Esophagus squamous epithelium (tissue), 5 donors: ENCODE data around the gene MPC2. TPM values are rescaled to one million over a fixed set of nuclear protein-coding genes. Genes with fewer than 3 reads are reported as not detected.
"Not testable (repeated sequence)": the region's sequence is repeated elsewhere in the genome, so short reads cannot be mapped to it uniquely, and the experiment has no call there.

Source experiments
- DNase-seq: peaks from one replicate; lab custom pipeline; 2025; lab: John Stamatoyannopoulos, UW
- H3K27ac ChIP-seq, 4 donors: fragments of 200-600 bp; sonication (generic); one replicate each; pipeline ENCODE4 v1.5.1; 2016 to 2019; ENCODE audit warnings: mild to moderate bottlenecking in 1 of 4
- H3K27me3 ChIP-seq, 4 donors: fragments of 200-600 bp; sonication (generic); 1 replicate in 3 of 4; 2 replicates in 1 of 4; pipeline versions ENCODE4 v1.5.1 to v1.6.0; 2017 to 2021; ENCODE audit warnings: antibody characterized with exemption in 1 of 4
- H3K36me3 ChIP-seq, 3 donors: fragments of 200-600 bp; sonication (generic); one replicate each; pipeline ENCODE4 v1.5.1; 2016 to 2019
- H3K4me1 ChIP-seq, 3 donors: fragments of 200-600 bp; sonication (generic); one replicate each; pipeline ENCODE4 v1.5.1; 2017 to 2019
- H3K4me3 ChIP-seq, 4 donors: fragments of 200-600 bp; sonication (generic); 1 replicate in 3 of 4; 2 replicates in 1 of 4; pipeline ENCODE4 v1.5.1; 2016 to 2019; ENCODE audit warnings: mild to moderate bottlenecking in 2 of 4, moderate library complexity in 1 of 4
- H3K9me3 ChIP-seq, 3 donors: fragments of 200-600 bp; sonication (generic); one replicate each; pipeline ENCODE4 v1.5.1; 2016 to 2019
- CTCF ChIP-seq, 6 experiments: fragments of 450-650 bp in 4 of 6; fragments of 200-600 bp in 2 of 6; sonication (generic) in 2 of 6; IDR thresholded peaks; one replicate each; pipeline ENCODE4 v1.5.1; 2016 to 2019; ENCODE audit warnings: antibody characterized with exemption in 6 of 6, mild to moderate bottlenecking in 4 of 6, moderate library complexity in 4 of 6
- POLR2A ChIP-seq, 4 donors: fragments of 450-650 bp; IDR thresholded peaks; one replicate each; pipeline ENCODE4 v1.6.1; 2017; ENCODE audit warnings: antibody characterized with exemption in 4 of 4, mild to moderate bottlenecking in 4 of 4, moderate library complexity in 3 of 4
- WGBS, 2 donors: methylation state at CpG; one replicate each; pipeline ENCODE4 v1.1.5; 2018; 5-methylcytosine and 5-hydroxymethylcytosine counted together
- intact Hi-C: fragments of 100-400 bp; cut with DNase I; formaldehyde crosslinking; loops from one replicate; pipeline ENCODE4 v1.15.0; 2022
- total RNA-seq, 4 donors: library from RNA; depleted of rRNA; stranded (reverse); fragments of >200 nt; gene quantifications; one replicate each; pipeline ENCODE4 v1.1.0, GENCODE V29; 2016
- donor health status: DM: yes; HTN: yes; CAD: no.

MPC2 gene
- total RNA-seq, 4 donors from 2014 or later: 13.2 to 62.7 (median 27.4) TPM

GRCh38 chr1:167935216-167936067 is 1.4 kb downstream of the MPC2 start:
- WGBS, 2 donors: 0 to 3% methylated on average over 12 of the region's 45 CpGs
- no peaks in the 10 kb centered on the region for H3K27me3 ChIP-seq
- TF ChIP-seq CTCF (IDR thresholded peaks at IDR 0.05): no peak
- TF ChIP-seq POLR2A (IDR thresholded peaks at IDR 0.05): peak in 2 of 4 donors; percentile 66 to 83
- peaks cover 0 to 56% (median 16%) of the 10 kb centered on the region in 3 donors for H3K4me1 ChIP-seq
- H3K9me3 ChIP-seq: no peaks in the 10 kb centered on the region
- intact Hi-C loops: no loop called here
- DNase-seq: no peak
- H3K27ac ChIP-seq: peak overlapping the region; percentile 96 to 99 (median 98)
- H3K4me3 ChIP-seq: peak overlapping the region; percentile 88 to 97 (median 92)
- H3K36me3 ChIP-seq: no peaks in the 10 kb centered on the region

- H3K4me3 ChIP-seq: peak overlapping the region; percentile 88 to 97 (median 92)
These were observed 2.3 kb downstream of the MPC2 start for GRCh38 chr1:167934426-167935215.

GRCh38 chr1:167933788-167934187 is 3.1 kb downstream of the MPC2 start:
- intact Hi-C loops: no loop called here
- WGBS, 2 donors: 62 to 65% methylated on average over 4 of the region's 4 CpGs
- Histone ChIP-seq H3K9me3 (no peaks in the 10 kb centered on the region), H3K4me1 (peaks cover 0 to 48% (median 12%) of the 10 kb centered on the region in 3 donors), H3K27ac (peak overlapping the region in 3 of 4 donors; percentile 12 to 99 (median 96)), H3K27me3 (no peaks in the 10 kb centered on the region), H3K4me3 (peak overlapping the region in 3 of 4 donors; percentile 89 to 97 (median 95)), H3K36me3 (no peaks in the 10 kb centered on the region)
- no peak for DNase-seq
- TF ChIP-seq CTCF (IDR thresholded peaks at IDR 0.05) (no peak), POLR2A (IDR thresholded peaks at IDR 0.05) (no peak)

More at GRCh38 chr1:167934426-167935215, 2.3 kb downstream of the MPC2 start:
- no peak for TF ChIP-seq POLR2A (IDR thresholded peaks at IDR 0.05)
- no peak for TF ChIP-seq CTCF (IDR thresholded peaks at IDR 0.05)
- no peak for DNase-seq
- H3K9me3 ChIP-seq: no peaks in the 10 kb centered on the region
- no peaks in the 10 kb centered on the region for H3K36me3 ChIP-seq
- peaks cover 0 to 55% (median 16%) of the 10 kb centered on the region in 3 donors for H3K4me1 ChIP-seq
- WGBS, 2 donors: 13 to 14% methylated on average over 4 of the region's 4 CpGs
- intact Hi-C loops: no loop called here
- no peaks in the 10 kb centered on the region for H3K27me3 ChIP-seq
- H3K27ac ChIP-seq: peak overlapping the region; percentile 96 to 99 (median 98)

GRCh38 chr1:167929725-167930124 is 7.1 kb downstream of the MPC2 start:
- no peak for TF ChIP-seq POLR2A (IDR thresholded peaks at IDR 0.05)
- no peak for TF ChIP-seq CTCF (IDR thresholded peaks at IDR 0.05)
- 56 to 63% methylated on average over 1 of the region's 1 CpG for WGBS, 2 donors
- Histone ChIP-seq H3K4me3 (no peak overlapping the region), H3K27ac (no peak overlapping the region), H3K4me1 (peaks cover 0 to 30% (median 12%) of the 10 kb centered on the region in 3 donors), H3K36me3 (no peaks in the 10 kb centered on the region), H3K27me3 (no peaks in the 10 kb centered on the region), H3K9me3 (no peaks in the 10 kb centered on the region)
- no peak for DNase-seq
- intact Hi-C loops: no loop called here

GRCh38 chr1:167928919-167929318 is 8.0 kb downstream of the MPC2 start:
- H3K27me3 ChIP-seq, DNase-seq, H3K27ac ChIP-seq, intact Hi-C loops, H3K36me3 ChIP-seq, H3K4me3 ChIP-seq, H3K9me3 ChIP-seq: not testable (repeated sequence)
- 84 to 92% methylated on average over 9 of the region's 9 CpGs for WGBS, 2 donors
- H3K4me1 ChIP-seq: peaks cover 0 to 22% (median 6%) of the 10 kb centered on the region in 3 donors
